ENCODE results near the gene RXFP4.

Gene RXFP4

DNA sequence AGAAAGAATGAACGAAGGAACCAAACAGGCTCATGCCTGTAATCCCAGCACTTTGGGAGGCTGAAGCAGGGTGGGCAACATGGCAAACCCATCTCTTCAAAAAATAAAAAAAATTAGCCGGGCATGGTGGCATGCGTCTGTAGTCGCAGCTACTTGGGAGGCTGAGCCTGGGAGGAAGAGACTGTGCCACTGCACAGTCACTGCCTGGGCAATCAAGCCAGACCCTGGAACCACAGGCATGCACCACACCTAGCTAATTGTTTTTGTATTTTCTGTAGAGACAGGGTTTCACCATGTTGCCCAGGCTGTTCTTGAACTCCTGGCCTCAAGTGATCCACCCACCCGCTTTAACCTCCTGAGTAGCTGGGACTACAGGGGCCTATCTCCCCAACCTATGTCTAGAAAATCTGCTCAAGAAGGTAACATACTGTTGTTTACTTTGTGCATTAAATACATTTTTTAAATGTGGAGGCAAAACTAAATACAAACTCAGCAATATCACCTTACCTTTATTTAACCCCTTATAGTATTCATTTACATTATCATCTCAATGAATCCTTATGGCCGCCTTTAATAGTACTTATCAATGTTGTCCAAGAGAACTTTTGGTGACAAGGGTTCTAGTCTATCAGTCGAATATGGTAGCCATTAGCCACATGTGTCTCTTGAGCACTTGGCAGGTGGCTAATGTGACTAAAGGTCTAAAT, 10.0 kb upstream of the RXFP4 start:
- DNase-seq (ENCODE audit: low read depth in 2 of 2) = no peak

GRCh38 chr1:155932081-155932480, 9.4 kb upstream of the RXFP4 start:
- DNase-seq (ENCODE audit: low read depth in 2 of 2) = no peak

GRCh38 chr1:155932487-155932886, 9.0 kb upstream of the RXFP4 start:
- no peak for DNase-seq (ENCODE audit: low read depth in 2 of 2)

GRCh38 chr1:155933591-155934096, 7.8 kb upstream of the RXFP4 start:
- DNase-seq (ENCODE audit: low read depth in 2 of 2) = no peak

DNA sequence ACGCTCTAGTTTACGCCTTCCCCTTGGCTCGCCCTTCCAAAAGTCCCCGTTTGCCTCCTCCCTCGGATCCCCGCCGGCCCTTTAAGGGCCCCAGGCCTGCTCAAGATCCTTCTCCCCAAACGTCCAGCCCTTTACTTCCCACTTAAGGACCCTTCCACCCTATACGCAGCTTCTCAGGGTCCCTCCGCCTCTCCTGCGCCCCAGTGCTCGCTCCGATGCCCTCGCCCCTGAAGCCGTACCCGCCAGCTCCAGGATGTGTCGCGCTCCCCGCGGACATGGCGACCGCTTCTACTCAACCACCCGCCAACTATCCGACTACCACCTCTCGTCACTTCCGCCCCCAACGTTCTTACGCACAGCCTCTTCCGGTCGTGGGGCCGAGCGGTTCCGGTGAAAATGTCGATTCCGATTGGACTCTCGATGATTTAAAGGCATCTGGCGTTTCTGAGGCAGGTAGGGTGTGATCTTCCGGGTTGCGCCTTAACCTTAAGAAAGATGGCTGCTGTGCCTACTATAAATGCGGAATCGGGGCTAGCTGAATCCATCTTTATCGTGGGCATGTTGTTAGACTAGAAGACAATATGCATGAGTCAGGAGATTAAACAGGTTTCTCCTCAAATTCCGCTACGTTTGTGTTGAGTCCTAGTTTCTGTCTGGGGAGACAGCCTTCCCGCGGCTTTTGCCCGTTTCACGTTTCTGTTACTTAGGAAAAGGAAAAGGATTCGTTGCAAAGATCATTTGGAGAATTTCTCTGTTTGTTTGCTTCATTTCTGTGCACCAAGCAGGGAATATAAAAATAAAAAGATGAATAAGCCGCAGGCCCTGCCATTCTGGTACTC, 7.1 kb upstream of the RXFP4 start, which contains the start of gene KHDC4:
Gene KHDC4, minus strand, starts transcription at position 317 of the 839 bp plus-strand sequence. Its CDS starts 40 bp downstream, at position 277.
- DNase-seq (ENCODE audit: low read depth in 2 of 2) = peak; percentile 97 to 98

DNA sequence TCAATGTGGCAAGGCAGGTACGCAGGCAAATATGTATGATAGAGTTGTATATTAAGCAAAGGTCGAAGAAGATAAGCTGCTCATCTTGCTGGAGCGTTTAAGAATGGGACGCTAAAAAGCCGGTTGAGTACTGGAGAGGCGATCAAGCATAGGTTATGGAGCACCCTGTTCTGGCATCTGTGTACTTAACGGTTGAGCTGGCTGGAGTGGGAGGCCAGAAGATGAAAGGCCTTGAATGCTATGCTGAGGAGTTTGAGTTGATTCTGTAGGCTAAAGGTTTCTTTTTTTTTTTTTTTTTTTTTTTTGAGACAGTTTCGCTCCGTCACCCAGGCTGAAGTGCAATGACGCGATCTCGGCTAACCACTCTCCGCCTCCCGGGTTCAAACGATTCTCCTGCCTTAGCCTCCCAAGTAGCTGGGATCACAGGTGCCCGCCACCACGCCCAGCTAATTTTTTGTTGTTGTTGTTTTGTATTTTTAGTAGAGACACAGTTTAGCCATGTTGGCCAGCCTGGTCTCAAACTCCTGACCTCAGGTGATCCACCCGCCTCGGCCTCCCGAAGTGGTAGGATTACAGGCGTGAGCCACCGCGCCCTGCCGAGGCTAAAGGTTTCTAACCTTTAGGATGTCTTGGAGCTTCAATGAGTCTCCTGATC, 6.4 kb upstream of the RXFP4 start:
- DNase-seq (ENCODE audit: low read depth in 2 of 2) = no peak

DNA sequence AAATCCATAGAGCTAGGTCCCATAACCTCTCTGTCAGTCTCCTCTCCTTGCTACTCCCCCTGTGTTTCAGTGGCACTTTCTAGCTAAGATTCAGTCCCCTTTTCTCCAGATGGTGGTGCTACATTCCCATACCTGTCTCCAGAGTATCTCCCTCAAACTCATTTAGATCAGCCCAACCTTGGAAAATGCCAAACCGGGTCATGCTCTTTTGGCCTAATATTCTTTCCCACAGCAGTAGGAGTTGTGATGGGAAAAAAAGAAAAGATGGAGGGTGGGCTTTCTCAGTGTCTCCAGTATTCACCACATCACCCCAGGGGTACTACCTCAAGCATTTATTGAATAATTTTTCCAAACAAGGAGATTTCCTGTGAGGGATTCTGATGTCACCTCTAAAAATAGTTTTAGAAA, 3.2 kb upstream of the RXFP4 start:
- DNase-seq (ENCODE audit: low read depth in 2 of 2) = peak; percentile 51 to 56

DNA sequence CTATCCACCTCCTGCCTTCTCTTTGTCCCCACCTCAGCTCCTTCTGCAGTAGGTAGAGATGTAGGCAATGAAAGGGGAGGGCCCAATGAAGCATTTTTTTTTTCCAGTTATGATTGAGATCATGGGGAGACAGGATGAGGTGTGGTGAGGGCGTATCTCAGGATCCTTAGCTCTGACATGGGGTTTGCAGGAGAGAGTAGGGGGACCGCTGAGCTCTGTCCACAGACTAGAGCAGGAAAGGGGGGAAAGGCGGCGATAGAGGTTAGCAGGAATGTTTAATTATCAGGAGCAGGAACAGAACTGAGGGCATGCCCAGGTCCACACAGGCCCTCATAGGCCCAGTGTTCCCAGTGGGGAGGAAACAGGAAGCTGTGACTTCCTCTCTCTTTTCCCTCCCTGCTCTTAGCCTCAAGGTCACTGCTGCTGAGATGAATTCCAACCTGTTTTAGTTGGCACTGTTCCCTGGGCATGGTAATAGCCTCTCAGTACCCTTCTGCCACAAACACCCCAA, 901 bp upstream of the RXFP4 start:
- no peak for DNase-seq (ENCODE audit: low read depth in 2 of 2)

DNA sequence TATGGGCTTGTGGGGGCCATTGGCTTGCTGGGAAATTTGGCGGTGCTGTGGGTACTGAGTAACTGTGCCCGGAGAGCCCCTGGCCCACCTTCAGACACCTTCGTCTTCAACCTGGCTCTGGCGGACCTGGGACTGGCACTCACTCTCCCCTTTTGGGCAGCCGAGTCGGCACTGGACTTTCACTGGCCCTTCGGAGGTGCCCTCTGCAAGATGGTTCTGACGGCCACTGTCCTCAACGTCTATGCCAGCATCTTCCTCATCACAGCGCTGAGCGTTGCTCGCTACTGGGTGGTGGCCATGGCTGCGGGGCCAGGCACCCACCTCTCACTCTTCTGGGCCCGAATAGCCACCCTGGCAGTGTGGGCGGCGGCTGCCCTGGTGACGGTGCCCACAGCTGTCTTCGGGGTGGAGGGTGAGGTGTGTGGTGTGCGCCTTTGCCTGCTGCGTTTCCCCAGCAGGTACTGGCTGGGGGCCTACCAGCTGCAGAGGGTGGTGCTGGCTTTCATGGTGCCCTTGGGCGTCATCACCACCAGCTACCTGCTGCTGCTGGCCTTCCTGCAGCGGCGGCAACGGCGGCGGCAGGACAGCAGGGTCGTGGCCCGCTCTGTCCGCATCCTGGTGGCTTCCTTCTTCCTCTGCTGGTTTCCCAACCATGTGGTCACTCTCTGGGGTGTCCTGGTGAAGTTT, 550 bp downstream of the RXFP4 start:
- no peak for DNase-seq (ENCODE audit: low read depth in 2 of 2)

GRCh38 chr1:155942578-155943141, 1.2 kb downstream of the RXFP4 start:
- DNase-seq (ENCODE audit: low read depth in 2 of 2) = no peak

- no peak for DNase-seq (ENCODE audit: low read depth in 2 of 2)
These were observed 3.0 kb downstream of the RXFP4 start for GRCh38 chr1:155944444-155944799.

GRCh38 chr1:155946633-155947219, 5.3 kb downstream of the RXFP4 start:
- no peak for DNase-seq (ENCODE audit: low read depth in 2 of 2)

DNA sequence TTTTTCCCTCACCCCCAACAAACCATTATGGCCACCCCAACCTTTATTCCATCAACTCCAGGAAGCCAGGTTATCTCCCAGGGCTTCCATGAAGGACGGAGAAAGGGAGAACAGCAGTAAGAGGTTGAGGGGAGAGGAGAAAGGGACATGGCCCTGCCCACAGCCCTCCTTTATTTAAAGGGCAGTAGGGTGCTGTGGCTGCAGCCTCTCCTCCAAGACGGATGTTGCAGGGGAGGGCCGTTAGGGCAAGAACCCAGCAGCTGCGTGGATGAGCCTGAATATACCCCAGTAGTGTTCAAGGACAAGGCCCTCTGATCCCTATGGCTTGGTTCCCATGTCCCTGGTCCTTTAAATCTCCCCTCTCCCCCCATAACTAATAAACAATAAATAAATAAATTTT, 5.9 kb downstream of the RXFP4 start:
- no peak for DNase-seq (ENCODE audit: low read depth in 2 of 2)

GRCh38 chr1:155947741-155948140, 6.3 kb downstream of the RXFP4 start:
- no peak for DNase-seq (ENCODE audit: low read depth in 2 of 2)

DNA sequence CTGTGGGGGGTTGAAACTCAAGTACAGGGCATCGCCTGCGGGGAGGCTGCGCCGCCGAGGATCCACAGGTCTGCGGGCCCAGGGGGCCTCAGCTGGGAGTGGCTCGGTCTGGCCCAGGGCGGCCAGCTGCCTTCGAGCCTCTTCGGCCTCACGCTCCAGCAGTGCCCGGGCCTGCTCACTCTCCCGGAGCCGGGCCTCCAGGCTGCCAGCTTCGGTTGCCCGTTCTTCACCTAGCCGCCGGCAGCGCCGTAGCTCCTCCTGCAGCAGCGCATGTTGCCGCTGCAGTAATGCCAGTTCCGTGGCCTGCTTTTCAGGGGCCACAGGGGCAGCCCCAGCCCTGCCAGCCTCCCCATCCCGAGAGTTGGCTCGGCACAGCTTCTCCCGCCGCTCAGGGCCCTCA, 9.4 kb downstream of the RXFP4 start:
- no peak for DNase-seq (ENCODE audit: low read depth in 2 of 2)

DNA sequence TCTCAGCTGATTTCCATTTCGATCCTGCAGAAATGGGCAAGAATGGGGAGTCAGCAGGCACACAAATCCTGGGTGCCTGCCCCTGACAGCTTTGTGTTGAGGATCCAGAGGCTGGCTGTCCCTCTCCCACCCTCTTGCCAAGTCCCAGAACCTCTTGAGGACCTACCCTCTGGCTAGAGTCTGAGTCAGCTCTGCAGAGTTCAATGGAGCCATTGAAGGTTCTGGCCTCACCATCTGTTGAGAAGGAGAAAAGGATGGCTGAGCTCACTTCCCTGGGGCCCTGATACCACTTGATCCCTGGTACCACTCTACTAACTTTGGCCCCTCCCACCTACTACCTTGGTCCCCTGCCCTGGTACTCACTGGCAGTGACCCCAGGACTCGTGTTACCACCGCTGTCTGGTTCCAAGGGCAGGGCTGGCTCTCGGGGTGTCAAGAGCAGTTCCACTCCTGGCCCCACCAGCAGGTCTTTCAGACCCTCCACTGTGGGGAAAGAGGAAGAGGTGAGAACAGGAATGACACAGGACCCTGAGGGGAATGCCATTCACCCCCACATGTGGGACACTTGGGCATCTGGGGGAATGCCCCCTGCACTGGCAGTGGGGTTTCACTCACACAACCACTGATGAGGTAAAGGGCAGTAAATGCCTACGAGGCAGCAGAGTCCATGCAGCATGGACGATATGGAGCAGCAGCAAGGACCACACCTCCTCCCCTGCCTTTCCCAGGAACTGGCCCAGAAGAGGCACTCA, 10.5 kb downstream of the RXFP4 start:
- no peak for DNase-seq (ENCODE audit: low read depth in 2 of 2)

- DNase-seq (ENCODE audit: low read depth in 2 of 2) = no peak
These were observed 11.1 kb downstream of the RXFP4 start for GRCh38 chr1:155952505-155952890.

DNA sequence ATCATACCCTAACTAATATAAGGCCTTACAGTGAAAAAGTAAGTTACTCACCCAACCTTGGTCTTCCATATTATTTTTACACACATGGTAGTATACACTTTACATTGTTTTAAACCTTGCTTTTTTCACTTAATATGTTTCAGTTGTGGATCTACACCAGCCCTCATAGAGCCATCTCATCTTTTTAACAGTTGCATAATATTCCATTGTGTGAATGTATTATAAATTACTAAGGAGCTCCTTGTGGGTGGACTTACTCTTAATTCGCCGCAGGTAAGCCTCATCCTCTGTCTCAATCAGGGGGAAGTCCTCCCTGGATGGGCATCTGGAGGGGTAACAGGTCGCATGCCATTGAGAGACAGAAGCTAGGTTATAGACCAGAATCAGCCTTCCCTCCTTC, 13.2 kb downstream of the RXFP4 start:
- no peak for DNase-seq (ENCODE audit: low read depth in 2 of 2)

- no peak for DNase-seq (ENCODE audit: low read depth in 2 of 2)
These were observed 16.0 kb downstream of the RXFP4 start for GRCh38 chr1:155957411-155957915.
